ENCODE results near the gene CD99L2. TPM values are rescaled to one million over a fixed set of nuclear protein-coding genes. Genes with fewer than 3 reads are reported as not detected.

CD99L2 gene
- polyA plus RNA-seq, 1 donor from 2014 or later: 61.0 TPM

- Histone ChIP-seq H3K27ac (ENCODE audit: low read length) (no peak overlapping the region), H3F3A (ENCODE audit: insufficient read depth, low read length, poor library complexity, severe bottlenecking) (no peaks in the 10 kb centered on the region), H3K4me3 (ENCODE audit: low read length) (no peak overlapping the region), H3K36me3 (ENCODE audit: insufficient read depth, low read length) (no peaks in the 10 kb centered on the region), H3K79me2 (replicated peaks; ENCODE audit: insufficient read depth, low read length) (no peaks in the 10 kb centered on the region), H3K9ac (ENCODE audit: low read length) (no peak overlapping the region), H3K9me3 (ENCODE audit: low read length) (no peaks in the 10 kb centered on the region), H3K4me2 (ENCODE audit: low read length) (no peak overlapping the region), H3K9me2 (ENCODE audit: insufficient read depth, low read length) (no peaks in the 10 kb centered on the region), H2AFZ (ENCODE audit: low read depth, low read length) (no peak overlapping the region), H4K20me1 (ENCODE audit: insufficient read depth) (no peaks in the 10 kb centered on the region), H3K27me3 (ENCODE audit: insufficient read depth, low read depth, low read length) (no peaks in the 10 kb centered on the region)
- no peak for TF ChIP-seq POLR2AphosphoS5 (IDR thresholded peaks at IDR 0.05)
These were observed 130.4 kb downstream of the CD99L2 start for GRCh38 chrX:150768132-150768485.

DNA sequence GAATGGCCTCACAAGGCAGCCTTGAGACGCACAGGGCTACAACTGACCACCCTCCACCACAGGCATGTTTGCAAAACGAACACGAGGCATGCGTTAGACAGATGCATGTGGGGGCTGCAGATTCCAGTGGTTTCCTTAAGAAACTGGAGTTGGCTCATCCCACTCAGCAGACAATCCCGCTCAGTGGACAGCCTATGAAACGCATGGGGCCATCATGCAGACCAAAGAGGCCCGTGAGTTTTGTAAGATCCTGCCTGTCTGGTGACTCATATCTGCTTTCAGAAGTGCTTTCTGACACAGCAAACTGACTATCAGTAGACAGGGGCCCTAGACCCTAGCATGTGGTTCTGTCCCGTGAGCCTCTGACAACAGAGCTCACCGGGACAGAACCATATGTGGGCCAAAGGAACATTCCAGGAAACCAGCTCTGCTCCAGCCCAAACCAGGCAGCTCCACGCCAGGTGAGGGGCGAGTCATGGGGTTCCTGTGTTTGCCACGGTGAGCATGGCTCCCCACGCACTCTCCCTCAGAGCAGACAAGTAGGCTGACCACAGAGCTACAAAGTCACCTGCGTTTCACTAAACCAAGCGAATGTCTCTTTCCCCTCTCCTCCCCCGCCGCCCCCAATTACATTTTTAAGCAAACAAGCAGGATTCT lies 130.9 kb downstream of the CD99L2 start:
- TF ChIP-seq RAD21 (conservative IDR thresholded peaks at IDR 0.05) (no peak), POLR2AphosphoS5 (IDR thresholded peaks at IDR 0.05) (no peak), EP300 (conservative IDR thresholded peaks at IDR 0.05; ENCODE audit: poor library complexity, severe bottlenecking) (no peak), EZH2 (IDR thresholded peaks at IDR 0.05; ENCODE audit: borderline replicate concordance, insufficient read depth, low read length, poor library complexity, severe bottlenecking) (no peak), TAF1 (IDR thresholded peaks at IDR 0.05; ENCODE audit: low read depth) (no peak), MXI1 (conservative IDR thresholded peaks at IDR 0.05; ENCODE audit: poor library complexity, severe bottlenecking) (no peak), SMC3 (conservative IDR thresholded peaks at IDR 0.05; ENCODE audit: poor library complexity) (no peak), REST (IDR thresholded peaks at IDR 0.05; ENCODE audit: borderline replicate concordance) (no peak)
- TF ChIP-seq, protein P1, sequence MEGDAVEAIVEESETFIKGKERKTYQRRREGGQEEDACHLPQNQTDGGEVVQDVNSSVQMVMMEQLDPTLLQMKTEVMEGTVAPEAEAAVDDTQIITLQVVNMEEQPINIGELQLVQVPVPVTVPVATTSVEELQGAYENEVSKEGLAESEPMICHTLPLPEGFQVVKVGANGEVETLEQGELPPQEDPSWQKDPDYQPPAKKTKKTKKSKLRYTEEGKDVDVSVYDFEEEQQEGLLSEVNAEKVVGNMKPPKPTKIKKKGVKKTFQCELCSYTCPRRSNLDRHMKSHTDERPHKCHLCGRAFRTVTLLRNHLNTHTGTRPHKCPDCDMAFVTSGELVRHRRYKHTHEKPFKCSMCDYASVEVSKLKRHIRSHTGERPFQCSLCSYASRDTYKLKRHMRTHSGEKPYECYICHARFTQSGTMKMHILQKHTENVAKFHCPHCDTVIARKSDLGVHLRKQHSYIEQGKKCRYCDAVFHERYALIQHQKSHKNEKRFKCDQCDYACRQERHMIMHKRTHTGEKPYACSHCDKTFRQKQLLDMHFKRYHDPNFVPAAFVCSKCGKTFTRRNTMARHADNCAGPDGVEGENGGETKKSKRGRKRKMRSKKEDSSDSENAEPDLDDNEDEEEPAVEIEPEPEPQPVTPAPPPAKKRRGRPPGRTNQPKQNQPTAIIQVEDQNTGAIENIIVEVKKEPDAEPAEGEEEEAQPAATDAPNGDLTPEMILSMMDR (IDR thresholded peaks at IDR 0.05; ENCODE audit: poor library complexity, severe bottlenecking): no peak
- Histone ChIP-seq H3K9me3 (ENCODE audit: low read length) (no peaks in the 10 kb centered on the region), H3K79me2 (replicated peaks; ENCODE audit: insufficient read depth, low read length) (no peaks in the 10 kb centered on the region), H2AFZ (ENCODE audit: low read depth, low read length) (no peak overlapping the region), H3K9ac (ENCODE audit: low read length) (no peak overlapping the region), H3K4me3 (ENCODE audit: low read length) (no peak overlapping the region), H3F3A (ENCODE audit: insufficient read depth, low read length, poor library complexity, severe bottlenecking) (no peaks in the 10 kb centered on the region), H3K36me3 (ENCODE audit: insufficient read depth, low read length) (no peaks in the 10 kb centered on the region), H4K20me1 (ENCODE audit: insufficient read depth) (no peaks in the 10 kb centered on the region), H3K9me2 (ENCODE audit: insufficient read depth, low read length) (no peaks in the 10 kb centered on the region), H3K27ac (ENCODE audit: low read length) (no peak overlapping the region), H3K27me3 (ENCODE audit: insufficient read depth, low read depth, low read length) (no peaks in the 10 kb centered on the region), H3K4me2 (ENCODE audit: low read length) (no peak overlapping the region)

GRCh38 chrX:150767045-150767395 lies 131.4 kb downstream of the CD99L2 start:
- Histone ChIP-seq H3K79me2 (replicated peaks; ENCODE audit: insufficient read depth, low read length) (no peaks in the 10 kb centered on the region), H3K27ac (ENCODE audit: low read length) (no peak overlapping the region), H3K4me2 (ENCODE audit: low read length) (no peak overlapping the region), H3F3A (ENCODE audit: insufficient read depth, low read length, poor library complexity, severe bottlenecking) (no peaks in the 10 kb centered on the region), H3K36me3 (ENCODE audit: insufficient read depth, low read length) (no peaks in the 10 kb centered on the region), H2AFZ (ENCODE audit: low read depth, low read length) (no peak overlapping the region), H3K9me3 (ENCODE audit: low read length) (no peaks in the 10 kb centered on the region), H3K9me2 (ENCODE audit: insufficient read depth, low read length) (no peaks in the 10 kb centered on the region), H4K20me1 (ENCODE audit: insufficient read depth) (no peaks in the 10 kb centered on the region), H3K9ac (ENCODE audit: low read length) (no peak overlapping the region), H3K4me3 (ENCODE audit: low read length) (no peak overlapping the region), H3K27me3 (ENCODE audit: insufficient read depth, low read depth, low read length) (no peaks in the 10 kb centered on the region)
- TF ChIP-seq EP300 (conservative IDR thresholded peaks at IDR 0.05; ENCODE audit: poor library complexity, severe bottlenecking) (no peak), RAD21 (conservative IDR thresholded peaks at IDR 0.05) (no peak), EZH2 (IDR thresholded peaks at IDR 0.05; ENCODE audit: borderline replicate concordance, insufficient read depth, low read length, poor library complexity, severe bottlenecking) (no peak), SMC3 (conservative IDR thresholded peaks at IDR 0.05; ENCODE audit: poor library complexity) (no peak)
